GM23338 (cell line): ENCODE data around the gene RIMOC1. TPM values are rescaled to one million over a fixed set of nuclear protein-coding genes. Genes with fewer than 3 reads are reported as not detected.

Source experiments
- ATAC-seq: fragments of 200-7000 bp; cut with Tn5 transposase; 3 replicates; pipeline ENCODE4 v1.9.1; 2020
- DNase-seq: peaks from one replicate; pipeline ENCODE4 v3.0.0-alpha.2; 2015; ENCODE audit warnings: low spot score
- H2AFZ ChIP-seq: fragments of 200-600 bp; sonication (generic); 2 replicates; pipeline ENCODE4 v1.8.0; 2016; ENCODE audit warnings: antibody characterized with exemption, mild to moderate bottlenecking, moderate library complexity
- H3F3A ChIP-seq: fragments of 200-600 bp; sonication (generic); replicated peaks from 2 replicates; pipeline ENCODE4 v1.8.0; 2017; ENCODE audit warnings: antibody characterized with exemption, mixed run types, low read depth
- H3K27ac ChIP-seq: fragments of 200-600 bp; sonication (generic); 2 replicates; pipeline ENCODE4 v1.6.1; 2016; ENCODE audit warnings: low read depth
- H3K27me3 ChIP-seq: fragments of 200-600 bp; sonication (generic); 2 replicates; pipeline ENCODE4 v1.8.0; 2016; ENCODE audit warnings: mild to moderate bottlenecking, mixed run types, moderate library complexity; ENCODE audit not compliant: insufficient read depth
- H3K36me3 ChIP-seq: fragments of 200-600 bp; sonication (generic); 2 replicates; pipeline ENCODE4 v1.8.0; 2016; ENCODE audit warnings: mild to moderate bottlenecking; ENCODE audit not compliant: insufficient read depth
- H3K4me1 ChIP-seq: fragments of 200-600 bp; sonication (generic); 2 replicates; pipeline ENCODE4 v1.8.0; 2016; ENCODE audit warnings: mild to moderate bottlenecking, moderate library complexity; ENCODE audit not compliant: insufficient read depth
- H3K4me2 ChIP-seq: fragments of 200-600 bp; sonication (generic); 2 replicates; pipeline ENCODE4 v1.7.1; 2017; ENCODE audit warnings: mixed run types
- H3K4me3 ChIP-seq: fragments of 200-600 bp; sonication (generic); 2 replicates; pipeline ENCODE4 v1.6.1; 2016; ENCODE audit warnings: mixed run types
- H3K79me2 ChIP-seq: fragments of 200-600 bp; sonication (generic); replicated peaks from 2 replicates; pipeline ENCODE4 v1.8.0; 2017; ENCODE audit warnings: mild to moderate bottlenecking; ENCODE audit not compliant: insufficient read depth
- H3K9me2 ChIP-seq: fragments of 200-600 bp; sonication (generic); 2 replicates; pipeline ENCODE4 v1.8.0; 2017; ENCODE audit not compliant: insufficient read depth
- H4K20me1 ChIP-seq: fragments of 200-600 bp; sonication (generic); replicated peaks from 2 replicates; pipeline ENCODE4 v1.8.0; 2017; ENCODE audit warnings: mild to moderate bottlenecking; ENCODE audit not compliant: insufficient read depth
- H3K27ac Mint-ChIP-seq: 2 replicates; pipeline ENCODE4 v1.8.0; 2020; ENCODE audit warnings: inconsistent platforms, mild to moderate bottlenecking, moderate library complexity, mixed read lengths
- H3K27me3 Mint-ChIP-seq: 3 replicates; pipeline ENCODE4 v1.8.0; 2022; ENCODE audit warnings: low read depth, mild to moderate bottlenecking, moderate library complexity, mixed read lengths, inconsistent platforms; ENCODE audit not compliant: insufficient read depth, poor library complexity
- H3K36me3 Mint-ChIP-seq: 3 replicates; pipeline ENCODE4 v1.8.0; 2021; ENCODE audit warnings: low read depth, mild to moderate bottlenecking, inconsistent platforms, moderate library complexity, mixed read lengths
- H3K4me1 Mint-ChIP-seq: 3 replicates; pipeline ENCODE4 v1.8.0; 2020; ENCODE audit warnings: mild to moderate bottlenecking, inconsistent platforms, mixed read lengths
- H3K4me3 Mint-ChIP-seq: 3 replicates; pipeline ENCODE4 v1.8.0; 2021; ENCODE audit warnings: moderate library complexity, mild to moderate bottlenecking, inconsistent platforms, mixed read lengths
- H3K9me3 Mint-ChIP-seq: 3 replicates; pipeline ENCODE4 v1.8.0; 2020; ENCODE audit warnings: moderate library complexity, mild to moderate bottlenecking, inconsistent platforms, mixed read lengths
- ETS1 ChIP-seq: IDR thresholded peaks from 2 replicates; pipeline ENCODE4 v1.6.1; 2016; ENCODE audit warnings: antibody characterized with exemption
- EZH2 ChIP-seq: fragments of 200-600 bp; sonication (generic); IDR thresholded peaks from one replicate; pipeline ENCODE4 v1.8.0; 2017; ENCODE audit warnings: antibody characterized with exemption, mild to moderate bottlenecking, low read depth; ENCODE audit not compliant: unreplicated experiment
- EZH2phosphoT487 ChIP-seq: fragments of 200-600 bp; sonication (generic); IDR thresholded peaks from one replicate; pipeline ENCODE4 v1.8.1; 2018; ENCODE audit warnings: antibody characterized with exemption; ENCODE audit not compliant: unreplicated experiment
- JUNB ChIP-seq: IDR thresholded peaks from one replicate; pipeline ENCODE4 v1.6.1; 2016; ENCODE audit warnings: antibody characterized with exemption; ENCODE audit not compliant: unreplicated experiment
- NANOG ChIP-seq: IDR thresholded peaks from 2 replicates; pipeline ENCODE4 v1.6.1; 2016; ENCODE audit warnings: antibody characterized with exemption, borderline replicate concordance
- POLR2AphosphoS5 ChIP-seq: IDR thresholded peaks from 2 replicates; pipeline ENCODE4 v1.6.1; 2016; ENCODE audit warnings: antibody characterized with exemption, low read depth
- REST ChIP-seq: IDR thresholded peaks from one replicate; pipeline ENCODE4 v1.6.1; 2018; ENCODE audit warnings: antibody characterized with exemption; ENCODE audit not compliant: unreplicated experiment
- ZNF331 ChIP-seq: fragments of 250-450 bp; sonication (Bioruptor Pico); IDR thresholded peaks from 2 replicates; pipeline ENCODE4 v1.5.0; 2020; ENCODE audit warnings: low read depth, mild to moderate bottlenecking, moderate library complexity
- ZNF462 ChIP-seq: fragments of 250-450 bp; sonication (Bioruptor Pico); IDR thresholded peaks from 2 replicates; pipeline ENCODE4 v1.5.0; 2020; ENCODE audit warnings: mild to moderate bottlenecking, moderate library complexity
- polyA plus RNA-seq: library from polyadenylated mRNA; unstranded; fragments of >200 nt; fragmentation: Nextera tagmentation; extraction: Ambion mirVana; gene quantifications from 2 replicates; pipeline ENCODE4 v1.2.1, GENCODE V29; 2016
- total RNA-seq: library from RNA; depleted of rRNA; stranded (reverse); fragments of >200 nt; shearing (Covaris generic); gene quantifications from 2 replicates; pipeline ENCODE4 v1.2.3, GENCODE V29; 2014

RIMOC1 gene
- total and polyA plus RNA-seq, 2 experiments from 2014 or later, result 26.4 to 30.3 TPM

- Mint-ChIP-seq H3K27ac (no peak overlapping the region), H3K4me3 (no peak overlapping the region), H3K27me3 (peaks cover 3% of the 10 kb centered on the region), H3K4me1 (no peaks in the 10 kb centered on the region), H3K9me3 (peaks cover 21% of the 10 kb centered on the region), H3K36me3 (no peaks in the 10 kb centered on the region)
- no peaks in the 10 kb centered on the region for H3K27me3 ChIP-seq
- no peaks in the 10 kb centered on the region for H4K20me1 ChIP-seq
- H3K4me3 ChIP-seq, result no peak overlapping the region
- H3K4me1 ChIP-seq, result no peaks in the 10 kb centered on the region
- no peak for ATAC-seq
- H3K4me2 ChIP-seq, result no peak overlapping the region
- no peak for TF ChIP-seq EZH2phosphoT487
- TF ChIP-seq JUNB, result no peak
- no peak for TF ChIP-seq POLR2AphosphoS5
- TF ChIP-seq NANOG, result no peak
- TF ChIP-seq ETS1, result no peak
- TF ChIP-seq REST, result no peak
- TF ChIP-seq EZH2, result no peak
- no peak for TF ChIP-seq ZNF331 (CRISPR knock-in tag)
- TF ChIP-seq ZNF462, result no peak
- H3K79me2 ChIP-seq, result no peaks in the 10 kb centered on the region
- 0 out of 2 replicates have a peak, but pooled peaks cover 7% of the 10 kb centered on the region for H3K9me2 ChIP-seq
- H3K27ac ChIP-seq, result no peak overlapping the region
- no peaks in the 10 kb centered on the region for H3K36me3 ChIP-seq
- no peak for DNase-seq
- H3F3A ChIP-seq, result no peaks in the 10 kb centered on the region
- no peak overlapping the region for H2AFZ ChIP-seq
Observed at GRCh38 chr5:41893074-41893851, 10.9 kb upstream of the RIMOC1 start.
